GM21447 (cell line): ENCODE results near the gene PLD6.
A peak's percentile ranks its signal among the peaks of the same experiment; 100 is the strongest.

Experiments used
- ATAC-seq: cut with Tn5 transposase; IDR thresholded peaks from one replicate; pipeline ENCODE4 v1.9.1; 2021; ENCODE audit not compliant: unreplicated experiment

The PLD6 gene

GRCh38 chr17:17227608-17228520 lies 21.7 kb upstream of the PLD6 start:
- ATAC-seq = no peak

- ATAC-seq = no peak
Measured at GRCh38 chr17:17226451-17227265, 20.5 kb upstream of the PLD6 start.

GRCh38 chr17:17225901-17226300 lies 19.8 kb upstream of the PLD6 start:
- ATAC-seq = no peak

GRCh38 chr17:17224137-17224536 lies 18.0 kb upstream of the PLD6 start:
- ATAC-seq = no peak

GRCh38 chr17:17223736-17224135 lies 17.6 kb upstream of the PLD6 start:
- no peak for ATAC-seq

GRCh38 chr17:17221329-17221728 lies 15.2 kb upstream of the PLD6 start:
- no peak for ATAC-seq

GRCh38 chr17:17220529-17220928 lies 14.4 kb upstream of the PLD6 start:
- ATAC-seq = no peak

- ATAC-seq = no peak
Measured at GRCh38 chr17:17217995-17218394, 11.9 kb upstream of the PLD6 start.

- no peak for ATAC-seq
Measured at GRCh38 chr17:17216776-17217175, 10.6 kb upstream of the PLD6 start.

- ATAC-seq = no peak
Measured at GRCh38 chr17:17216236-17216635, 10.1 kb upstream of the PLD6 start.

GRCh38 chr17:17215575-17215974 lies 9.4 kb upstream of the PLD6 start:
- no peak for ATAC-seq

GRCh38 chr17:17214646-17215436 lies 8.7 kb upstream of the PLD6 start:
- no peak for ATAC-seq

- no peak for ATAC-seq
Measured at GRCh38 chr17:17213775-17214174, 7.6 kb upstream of the PLD6 start.

- ATAC-seq = no peak
Measured at GRCh38 chr17:17207998-17208397, 1.9 kb upstream of the PLD6 start.

- ATAC-seq = no peak
Measured at GRCh38 chr17:17206913-17207335, 791 bp upstream of the PLD6 start.

GRCh38 chr17:17205368-17206123 lies 587 bp downstream of the PLD6 start:
- peak; percentile 54 for ATAC-seq

- ATAC-seq = no peak
Measured at GRCh38 chr17:17204635-17205231, 1.4 kb downstream of the PLD6 start.

- ATAC-seq = no peak
Measured at GRCh38 chr17:17204041-17204591, 2.0 kb downstream of the PLD6 start.

GRCh38 chr17:17203173-17203730 lies 2.9 kb downstream of the PLD6 start:
- ATAC-seq = no peak
